ENCODE measurements around the gene VTN.

The VTN gene

GRCh38 chr17:28317966-28318758, 51.9 kb downstream of the VTN start:
- no peak for DNase-seq

All from T-helper 1 cell (primary cell).